H9 (cell line): ENCODE data around the gene MRPL44. TPM values are rescaled to one million over a fixed set of nuclear protein-coding genes. Genes with fewer than 3 reads are reported as not detected.

ENCODE experiments used
- DNase-seq: peaks from one replicate; pipeline ENCODE4 v3.0.0-alpha.2; 2017
- H2AFZ ChIP-seq: one replicate; pipeline ENCODE4 v1.6.1; 2013; ENCODE audit warnings: mild to moderate bottlenecking, low read length, control low read depth, moderate library complexity
- H2AK5ac ChIP-seq: 2 replicates; pipeline ENCODE4 v1.6.1; 2013; ENCODE audit warnings: low read length, control low read depth, mixed read lengths; ENCODE audit not compliant: insufficient read length
- H2BK120ac ChIP-seq: one replicate; pipeline ENCODE4 v1.6.1; 2013; ENCODE audit warnings: low read depth, mild to moderate bottlenecking, low read length, control low read depth, inconsistent platforms; ENCODE audit not compliant: poor library complexity, severe bottlenecking
- H2BK12ac ChIP-seq: 2 replicates; pipeline ENCODE4 v1.6.1; 2013; ENCODE audit warnings: low read length, control low read depth, mixed read lengths, low read depth; ENCODE audit not compliant: insufficient read length
- H2BK15ac ChIP-seq: 2 replicates; pipeline ENCODE4 v1.6.1; 2013; ENCODE audit warnings: low read depth, low read length, control low read depth
- H2BK20ac ChIP-seq: one replicate; pipeline ENCODE4 v1.6.1; 2013; ENCODE audit warnings: low read depth, mild to moderate bottlenecking, low read length, control low read depth, inconsistent platforms; ENCODE audit not compliant: poor library complexity, severe bottlenecking
- H2BK5ac ChIP-seq: 2 replicates; pipeline ENCODE4 v1.6.1; 2013; ENCODE audit warnings: low read length, control low read depth, mixed read lengths; ENCODE audit not compliant: insufficient read length
- H3K14ac ChIP-seq: 2 replicates; pipeline ENCODE4 v1.6.1; 2013; ENCODE audit warnings: low read length, control low read depth; ENCODE audit not compliant: insufficient read depth
- H3K18ac ChIP-seq: 2 replicates; pipeline ENCODE4 v1.6.1; 2013; ENCODE audit warnings: low read depth, mild to moderate bottlenecking, mixed read lengths, low read length, control low read depth; ENCODE audit not compliant: insufficient read length
- H3K23ac ChIP-seq: 2 replicates; pipeline ENCODE4 v1.6.1; 2013; ENCODE audit warnings: low read length, control low read depth, mixed read lengths, low read depth; ENCODE audit not compliant: insufficient read length
- H3K23me2 ChIP-seq: 2 replicates; pipeline ENCODE4 v1.6.1; 2013; ENCODE audit warnings: low read depth, mild to moderate bottlenecking, mixed read lengths, low read length, control low read depth; ENCODE audit not compliant: insufficient read length, poor library complexity, severe bottlenecking
- H3K27ac ChIP-seq: 2 replicates; pipeline ENCODE4 v1.5.1; 2013; ENCODE audit warnings: low read length, control low read depth, mixed read lengths, low read depth; ENCODE audit not compliant: insufficient read length
- H3K27me3 ChIP-seq: 2 replicates; pipeline ENCODE4 v1.6.1; 2013; ENCODE audit warnings: low read length, control low read depth, inconsistent platforms; ENCODE audit not compliant: insufficient read depth
- H3K4ac ChIP-seq: 2 replicates; pipeline ENCODE4 v1.6.1; 2013; ENCODE audit warnings: low read depth, mild to moderate bottlenecking, control low read depth, inconsistent platforms, low read length, moderate library complexity
- H3K4me1 ChIP-seq: 2 replicates; pipeline ENCODE4 v1.6.1; 2013; ENCODE audit warnings: low read length, control low read depth, inconsistent platforms; ENCODE audit not compliant: insufficient read depth
- H3K4me2 ChIP-seq: 2 replicates; pipeline ENCODE4 v1.6.1; 2013; ENCODE audit warnings: low read length, control low read depth, mixed read lengths; ENCODE audit not compliant: insufficient read length, insufficient read depth
- H3K56ac ChIP-seq: 2 replicates; pipeline ENCODE4 v1.6.1; 2013; ENCODE audit warnings: low read depth, mild to moderate bottlenecking, mixed read lengths, low read length, control low read depth; ENCODE audit not compliant: insufficient read length
- H3K79me1 ChIP-seq: 2 replicates; pipeline ENCODE4 v1.6.1; 2013; ENCODE audit warnings: low read depth, mild to moderate bottlenecking, moderate library complexity, low read length, control low read depth, inconsistent platforms; ENCODE audit not compliant: insufficient read depth, poor library complexity, severe bottlenecking
- H3K79me2 ChIP-seq: 2 replicates; pipeline ENCODE4 v1.6.1; 2013; ENCODE audit warnings: low read length, control low read depth, inconsistent platforms; ENCODE audit not compliant: insufficient read depth
- H3K9ac ChIP-seq: 2 replicates; pipeline ENCODE4 v1.6.1; 2013; ENCODE audit warnings: low read length, control low read depth, mixed read lengths; ENCODE audit not compliant: insufficient read length; ENCODE audit errors: extremely low read depth
- H3K9me3 ChIP-seq: one replicate; pipeline ENCODE4 v1.6.1; 2013; ENCODE audit warnings: low read depth, low read length, inconsistent platforms; ENCODE audit not compliant: control insufficient read depth
- H3T11ph ChIP-seq: one replicate; pipeline ENCODE4 v1.6.1; 2013; ENCODE audit warnings: mild to moderate bottlenecking, low read length, control low read depth, inconsistent platforms
- H4K20me1 ChIP-seq: one replicate; pipeline ENCODE4 v1.6.1; 2013; ENCODE audit not compliant: control insufficient read depth, insufficient read length, insufficient read depth
- H4K5ac ChIP-seq: 2 replicates; pipeline ENCODE4 v1.6.1; 2013; ENCODE audit warnings: low read depth, mild to moderate bottlenecking, mixed read lengths, low read length, control low read depth; ENCODE audit not compliant: insufficient read length
- H4K8ac ChIP-seq: replicated peaks from 2 replicates; pipeline ENCODE4 v1.6.1; 2013; ENCODE audit warnings: low read length, control low read depth, mixed read lengths, low read depth; ENCODE audit not compliant: insufficient read length
- H4K91ac ChIP-seq: 2 replicates; pipeline ENCODE4 v1.6.1; 2013; ENCODE audit warnings: low read depth, mild to moderate bottlenecking, moderate library complexity, mixed read lengths, low read length, control low read depth; ENCODE audit not compliant: insufficient read length
- H3K27ac Mint-ChIP-seq, 3 experiments: 2 replicates in 2 of 3; 3 replicates in 1 of 3; pipeline ENCODE4 v1.8.0; 2020 to 2021; ENCODE audit warnings: mixed read lengths in 3 of 3, mild to moderate bottlenecking in 1 of 3, moderate library complexity in 1 of 3
- H3K27me3 Mint-ChIP-seq: 2 replicates; pipeline ENCODE4 v1.8.0; 2021; ENCODE audit warnings: low read depth, mild to moderate bottlenecking, moderate library complexity, mixed read lengths
- H3K36me3 Mint-ChIP-seq, 3 experiments: 2 replicates in 2 of 3; 3 replicates in 1 of 3; pipeline ENCODE4 v1.8.0; 2020 to 2021; ENCODE audit warnings: low read depth in 3 of 3, mixed read lengths in 3 of 3; ENCODE audit not compliant: insufficient read depth in 1 of 3
- H3K4me1 Mint-ChIP-seq, 2 experiments: 2 replicates each; pipeline ENCODE4 v1.8.0; 2020; ENCODE audit warnings: mixed read lengths in 2 of 2
- H3K4me3 Mint-ChIP-seq, 2 experiments: 2 replicates in 1 of 2; 3 replicates in 1 of 2; pipeline ENCODE4 v1.8.0; 2020 to 2021; ENCODE audit warnings: mild to moderate bottlenecking in 2 of 2, mixed read lengths in 2 of 2, moderate library complexity in 1 of 2
- H3K9me3 Mint-ChIP-seq, 2 experiments: 2 replicates in 1 of 2; 3 replicates in 1 of 2; pipeline ENCODE4 v1.8.0; 2020; ENCODE audit warnings: mild to moderate bottlenecking in 2 of 2, mixed read lengths in 2 of 2, moderate library complexity in 1 of 2
- whole genome bisulfite sequencing: extraction: QIAGEN DNeasy Blood & Tissue Kit; methylation state at CpG from one replicate; pipeline ENCODE4 v1.1.7; 2013; ENCODE audit warnings: missing lambda C conversion rate, low lambda C conversion rate, mixed read lengths; ENCODE audit not compliant: insufficient read length; ENCODE audit errors: extremely low coverage; 5-methylcytosine and 5-hydroxymethylcytosine counted together
- total RNA-seq: library from RNA; stranded (reverse); gene quantifications from 2 replicates; pipeline ENCODE4 v1.2.1, GENCODE V29; 2021
- TF ChIP-seq, protein P1 (sequence below): fragments of 200-600 bp; sonication (generic); conservative IDR thresholded peaks from 3 replicates; pipeline ENCODE4 v1.8.0; 2021; ENCODE audit warnings: antibody characterized with exemption, mild to moderate bottlenecking

The MRPL44 gene
- total RNA-seq, 1 experiment from 2014 or later: 46.1 TPM

DNA sequence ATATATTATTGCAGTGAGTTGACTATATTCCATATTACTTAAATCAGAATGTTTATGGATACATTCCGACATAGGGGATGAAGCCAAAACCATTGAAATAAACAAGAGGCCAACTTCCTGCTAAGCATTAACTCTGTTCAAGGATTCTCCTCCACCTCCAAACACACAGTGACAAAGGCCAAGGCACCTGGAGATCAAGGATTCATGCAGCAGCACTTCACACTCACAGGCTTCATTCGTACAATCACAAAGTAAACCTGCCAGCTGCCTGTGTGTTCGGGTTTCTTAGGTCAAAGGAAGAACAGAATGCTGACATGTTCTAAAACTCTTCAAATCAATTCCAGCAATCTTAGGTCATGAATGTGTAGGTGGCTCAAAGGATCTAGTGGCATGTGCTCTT is 35.0 kb upstream of the MRPL44 start:
- Histone ChIP-seq H3K23ac (no peak overlapping the region), H3K79me1 (peaks cover 8% of the 10 kb centered on the region), H3K4me1 (no peaks in the 10 kb centered on the region), H4K8ac (no peak overlapping the region), H3K18ac (no peak overlapping the region), H3K4ac (no peak overlapping the region), H4K20me1 (no peaks in the 10 kb centered on the region), H3K56ac (no peak overlapping the region), H2AFZ (no peak overlapping the region), H2AK5ac (no peak overlapping the region), H3T11ph (no peak overlapping the region), H2BK20ac (no peak overlapping the region), H2BK120ac (no peak overlapping the region), H3K79me2 (peaks cover 9% of the 10 kb centered on the region; the same call in 1 of the 2 replicates), H3K27me3 (no peaks in the 10 kb centered on the region), H2BK12ac (no peak overlapping the region), H4K91ac (no peak overlapping the region), H3K23me2 (no peaks in the 10 kb centered on the region), H3K9me3 (no peaks in the 10 kb centered on the region), H3K14ac (no peak overlapping the region), H2BK5ac (no peak overlapping the region), H3K27ac (no peak overlapping the region), H3K9ac (no peak overlapping the region), H4K5ac (no peak overlapping the region), H2BK15ac (no peak overlapping the region), H3K4me2 (no peak overlapping the region)
- Mint-ChIP-seq H3K36me3 (peaks cover 25 to 36% (median 34%) of the 10 kb centered on the region in 3 experiments), H3K9me3 (peaks cover 5 to 13% of the 10 kb centered on the region in 2 experiments), H3K4me1 (peaks cover 0 to 5% of the 10 kb centered on the region in 2 experiments; a peak in 2 of 4 replicates), H3K27ac (no peak overlapping the region; a peak in 1 of 7 replicates), H3K4me3 (no peak overlapping the region), H3K27me3 (no peaks in the 10 kb centered on the region)
- no CpG with 5 or more reads among the region's 3 CpGs for WGBS
- no peak for DNase-seq
- TF ChIP-seq, protein P1, sequence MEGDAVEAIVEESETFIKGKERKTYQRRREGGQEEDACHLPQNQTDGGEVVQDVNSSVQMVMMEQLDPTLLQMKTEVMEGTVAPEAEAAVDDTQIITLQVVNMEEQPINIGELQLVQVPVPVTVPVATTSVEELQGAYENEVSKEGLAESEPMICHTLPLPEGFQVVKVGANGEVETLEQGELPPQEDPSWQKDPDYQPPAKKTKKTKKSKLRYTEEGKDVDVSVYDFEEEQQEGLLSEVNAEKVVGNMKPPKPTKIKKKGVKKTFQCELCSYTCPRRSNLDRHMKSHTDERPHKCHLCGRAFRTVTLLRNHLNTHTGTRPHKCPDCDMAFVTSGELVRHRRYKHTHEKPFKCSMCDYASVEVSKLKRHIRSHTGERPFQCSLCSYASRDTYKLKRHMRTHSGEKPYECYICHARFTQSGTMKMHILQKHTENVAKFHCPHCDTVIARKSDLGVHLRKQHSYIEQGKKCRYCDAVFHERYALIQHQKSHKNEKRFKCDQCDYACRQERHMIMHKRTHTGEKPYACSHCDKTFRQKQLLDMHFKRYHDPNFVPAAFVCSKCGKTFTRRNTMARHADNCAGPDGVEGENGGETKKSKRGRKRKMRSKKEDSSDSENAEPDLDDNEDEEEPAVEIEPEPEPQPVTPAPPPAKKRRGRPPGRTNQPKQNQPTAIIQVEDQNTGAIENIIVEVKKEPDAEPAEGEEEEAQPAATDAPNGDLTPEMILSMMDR: no peak
